ENCODE measurements around the gene SAP130. TPM values are rescaled to one million over a fixed set of nuclear protein-coding genes. Genes with fewer than 3 reads are reported as not detected.

Gene SAP130
- polyA plus RNA-seq, 1 of the 3 experiments (the other 2 are of a cell fraction) = 19.0 TPM

DNA sequence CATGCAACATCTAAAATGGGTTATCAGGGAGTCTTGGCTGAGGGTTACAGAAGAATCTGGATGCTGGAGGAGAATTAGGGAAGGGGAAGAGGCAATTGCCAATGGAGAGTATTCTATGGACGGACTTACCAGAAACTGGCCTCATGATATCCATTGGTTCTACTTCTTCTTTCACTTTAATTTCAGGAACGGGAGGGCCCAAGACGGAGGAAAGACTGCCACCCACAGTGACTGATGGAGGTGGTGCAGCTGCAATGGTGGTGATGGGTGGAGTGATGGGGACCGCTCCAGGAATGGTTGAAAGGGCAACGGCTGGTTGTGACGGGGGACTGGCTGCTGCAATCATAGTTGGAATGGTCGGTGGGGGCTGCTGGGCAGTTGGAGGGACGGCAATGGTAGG lies 73.0 kb downstream of the SAP130 start:
- Histone ChIP-seq H3K36me3 (replicated peaks in 1 of 2; ENCODE audit: control insufficient read depth in 1 of 2, insufficient read depth in 2 of 2, low read length in 1 of 2) (peaks cover 35 to 58% of the 10 kb centered on the region in 2 experiments), H3K4me3 (ENCODE audit: low read depth in 2 of 2, low read length in 1 of 2) (no peak overlapping the region), H3K27me3 (ENCODE audit: insufficient read depth) (no peaks in the 10 kb centered on the region), H4K20me1 (ENCODE audit: insufficient read depth) (no peaks in the 10 kb centered on the region), H3K9ac (no peak overlapping the region), H3K9me3 (no peaks in the 10 kb centered on the region), H3K4me2 (no peak overlapping the region), H3K79me2 (ENCODE audit: insufficient read depth) (no peaks in the 10 kb centered on the region; the same call in 1 of the 2 replicates), H3K4me1 (ENCODE audit: control insufficient read depth in 1 of 2, insufficient read depth in 2 of 2, low read depth in 1 of 2, low read length in 1 of 2) (peaks cover 0 to 3% of the 10 kb centered on the region in 2 experiments; a peak in 1 of 4 replicates), H3K27ac (ENCODE audit: low read depth in 2 of 2, low read length in 1 of 2) (no peak overlapping the region), H3K9me2 (no peaks in the 10 kb centered on the region), H2AFZ (ENCODE audit: low read depth) (no peak overlapping the region), H3F3A (replicated peaks; ENCODE audit: insufficient read depth) (no peaks in the 10 kb centered on the region)
- CTCF ChIA-PET = no interaction called here
- DNase-seq = no peak
- 95% methylated on average over 8 of the region's 8 CpGs for WGBS (ENCODE audit: low lambda C conversion rate)
- TF ChIP-seq, protein P1, sequence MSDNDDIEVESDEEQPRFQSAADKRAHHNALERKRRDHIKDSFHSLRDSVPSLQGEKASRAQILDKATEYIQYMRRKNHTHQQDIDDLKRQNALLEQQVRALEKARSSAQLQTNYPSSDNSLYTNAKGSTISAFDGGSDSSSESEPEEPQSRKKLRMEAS (IDR thresholded peaks at IDR 0.05; ENCODE audit: low read depth) = no peak
- no peak for TF ChIP-seq RFX5 (IDR thresholded peaks at IDR 0.05; ENCODE audit: low read length)
- no peak for TF ChIP-seq TAF1 (IDR thresholded peaks at IDR 0.05; ENCODE audit: borderline replicate concordance, low read depth, low read length)
- no peak for TF ChIP-seq NRF1 (IDR thresholded peaks at IDR 0.05; ENCODE audit: low read depth, low read length)
- TF ChIP-seq TEAD4 (IDR thresholded peaks at IDR 0.05; ENCODE audit: borderline replicate concordance, insufficient read depth) = no peak
- no peak for TF ChIP-seq SIN3A (IDR thresholded peaks at IDR 0.05; ENCODE audit: borderline replicate concordance, low read depth, low read length)
- TF ChIP-seq RAD21 (IDR thresholded peaks at IDR 0.05; ENCODE audit: low read length) = no peak
- TF ChIP-seq TCF12 (IDR thresholded peaks at IDR 0.05) = no peak
- TF ChIP-seq, protein P2, sequence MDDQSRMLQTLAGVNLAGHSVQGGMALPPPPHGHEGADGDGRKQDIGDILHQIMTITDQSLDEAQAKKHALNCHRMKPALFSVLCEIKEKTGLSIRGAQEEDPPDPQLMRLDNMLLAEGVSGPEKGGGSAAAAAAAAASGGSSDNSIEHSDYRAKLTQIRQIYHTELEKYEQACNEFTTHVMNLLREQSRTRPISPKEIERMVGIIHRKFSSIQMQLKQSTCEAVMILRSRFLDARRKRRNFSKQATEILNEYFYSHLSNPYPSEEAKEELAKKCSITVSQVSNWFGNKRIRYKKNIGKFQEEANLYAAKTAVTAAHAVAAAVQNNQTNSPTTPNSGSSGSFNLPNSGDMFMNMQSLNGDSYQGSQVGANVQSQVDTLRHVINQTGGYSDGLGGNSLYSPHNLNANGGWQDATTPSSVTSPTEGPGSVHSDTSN (IDR thresholded peaks at IDR 0.05) = no peak
- TF ChIP-seq YY1 (IDR thresholded peaks at IDR 0.05; ENCODE audit: low read depth) = no peak
- TF ChIP-seq POLR2AphosphoS5 (IDR thresholded peaks at IDR 0.05; ENCODE audit: low read depth, low read length) = no peak
- no peak for TF ChIP-seq EZH2phosphoT487 (IDR thresholded peaks at IDR 0.05; ENCODE audit: borderline replicate concordance, low read depth)
- TF ChIP-seq SMC3 (IDR thresholded peaks at IDR 0.05; ENCODE audit: low read depth, low read length) = no peak
- no peak for TF ChIP-seq RCOR1 (IDR thresholded peaks at IDR 0.05; ENCODE audit: low read length)
- no peak for TF ChIP-seq RXRA (IDR thresholded peaks at IDR 0.05; ENCODE audit: borderline replicate concordance, low read depth)
- TF ChIP-seq, protein P3, sequence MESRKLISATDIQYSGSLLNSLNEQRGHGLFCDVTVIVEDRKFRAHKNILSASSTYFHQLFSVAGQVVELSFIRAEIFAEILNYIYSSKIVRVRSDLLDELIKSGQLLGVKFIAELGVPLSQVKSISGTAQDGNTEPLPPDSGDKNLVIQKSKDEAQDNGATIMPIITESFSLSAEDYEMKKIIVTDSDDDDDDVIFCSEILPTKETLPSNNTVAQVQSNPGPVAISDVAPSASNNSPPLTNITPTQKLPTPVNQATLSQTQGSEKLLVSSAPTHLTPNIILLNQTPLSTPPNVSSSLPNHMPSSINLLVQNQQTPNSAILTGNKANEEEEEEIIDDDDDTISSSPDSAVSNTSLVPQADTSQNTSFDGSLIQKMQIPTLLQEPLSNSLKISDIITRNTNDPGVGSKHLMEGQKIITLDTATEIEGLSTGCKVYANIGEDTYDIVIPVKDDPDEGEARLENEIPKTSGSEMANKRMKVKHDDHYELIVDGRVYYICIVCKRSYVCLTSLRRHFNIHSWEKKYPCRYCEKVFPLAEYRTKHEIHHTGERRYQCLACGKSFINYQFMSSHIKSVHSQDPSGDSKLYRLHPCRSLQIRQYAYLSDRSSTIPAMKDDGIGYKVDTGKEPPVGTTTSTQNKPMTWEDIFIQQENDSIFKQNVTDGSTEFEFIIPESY (IDR thresholded peaks at IDR 0.05; ENCODE audit: borderline replicate concordance, low read depth) = no peak
- POLR2A ChIA-PET = no interaction called here

DNA sequence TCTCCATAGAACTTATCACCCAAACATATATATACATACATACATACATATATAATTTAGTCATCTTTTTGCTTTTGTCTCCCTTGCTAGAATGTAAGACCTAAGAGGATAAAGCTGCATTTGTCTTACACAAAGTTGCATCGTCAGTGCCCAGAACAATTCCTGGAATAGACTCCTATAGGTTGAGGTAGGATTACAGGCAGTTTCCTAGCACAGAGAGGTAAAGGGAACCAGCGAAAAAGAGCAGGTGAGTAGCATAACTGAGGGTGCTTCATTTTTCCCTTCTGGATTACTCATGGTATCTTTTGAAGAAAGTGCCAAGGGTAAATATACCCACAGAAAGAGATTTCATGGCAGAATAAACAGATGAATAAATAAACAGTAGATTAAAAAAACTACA lies 74.0 kb downstream of the SAP130 start:
- no peaks in the 10 kb centered on the region for H3K9me2 ChIP-seq
- H3K4me2 ChIP-seq = no peak overlapping the region
- no peak overlapping the region for H3K27ac ChIP-seq (ENCODE audit: low read depth in 2 of 2, low read length in 1 of 2)
- H3K4me3 ChIP-seq (ENCODE audit: low read depth in 2 of 2, low read length in 1 of 2) = no peak overlapping the region
- TF ChIP-seq, protein P4, sequence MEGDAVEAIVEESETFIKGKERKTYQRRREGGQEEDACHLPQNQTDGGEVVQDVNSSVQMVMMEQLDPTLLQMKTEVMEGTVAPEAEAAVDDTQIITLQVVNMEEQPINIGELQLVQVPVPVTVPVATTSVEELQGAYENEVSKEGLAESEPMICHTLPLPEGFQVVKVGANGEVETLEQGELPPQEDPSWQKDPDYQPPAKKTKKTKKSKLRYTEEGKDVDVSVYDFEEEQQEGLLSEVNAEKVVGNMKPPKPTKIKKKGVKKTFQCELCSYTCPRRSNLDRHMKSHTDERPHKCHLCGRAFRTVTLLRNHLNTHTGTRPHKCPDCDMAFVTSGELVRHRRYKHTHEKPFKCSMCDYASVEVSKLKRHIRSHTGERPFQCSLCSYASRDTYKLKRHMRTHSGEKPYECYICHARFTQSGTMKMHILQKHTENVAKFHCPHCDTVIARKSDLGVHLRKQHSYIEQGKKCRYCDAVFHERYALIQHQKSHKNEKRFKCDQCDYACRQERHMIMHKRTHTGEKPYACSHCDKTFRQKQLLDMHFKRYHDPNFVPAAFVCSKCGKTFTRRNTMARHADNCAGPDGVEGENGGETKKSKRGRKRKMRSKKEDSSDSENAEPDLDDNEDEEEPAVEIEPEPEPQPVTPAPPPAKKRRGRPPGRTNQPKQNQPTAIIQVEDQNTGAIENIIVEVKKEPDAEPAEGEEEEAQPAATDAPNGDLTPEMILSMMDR (IDR thresholded peaks at IDR 0.05) = no peak
- no peak for TF ChIP-seq RAD21 (IDR thresholded peaks at IDR 0.05; ENCODE audit: low read length)
- TF ChIP-seq SMC3 (IDR thresholded peaks at IDR 0.05; ENCODE audit: low read depth, low read length) = no peak
- TF ChIP-seq FOSL2 (IDR thresholded peaks at IDR 0.05; ENCODE audit: borderline replicate concordance, low read depth) = no peak
- TF ChIP-seq GABPA (IDR thresholded peaks at IDR 0.05; ENCODE audit: low read depth) = no peak
- no peak for TF ChIP-seq TAF1 (IDR thresholded peaks at IDR 0.05; ENCODE audit: borderline replicate concordance, low read depth, low read length)
- TF ChIP-seq FOXJ3 (CRISPR knock-in tag; IDR thresholded peaks at IDR 0.05) = no peak
- no peak for TF ChIP-seq GATA2 (CRISPR knock-in tag; IDR thresholded peaks at IDR 0.05)
- H3K36me3 ChIP-seq (replicated peaks in 1 of 2; ENCODE audit: control insufficient read depth in 1 of 2, insufficient read depth in 2 of 2, low read length in 1 of 2) = peaks cover 45 to 58% of the 10 kb centered on the region in 2 experiments
- H4K20me1 ChIP-seq (ENCODE audit: insufficient read depth) = no peaks in the 10 kb centered on the region
- ChIA-PET CTCF (interaction anchor here (0.6 kb wide), 1 partner anchor 467 kb away, joined by 3 read pairs; no protein-coding TSS in a partner anchor), POLR2A (no interaction called here)
- no peak overlapping the region for H3K9ac ChIP-seq
- no peaks in the 10 kb centered on the region for H3F3A ChIP-seq (replicated peaks; ENCODE audit: insufficient read depth)
- 95% methylated on average over 2 of the region's 2 CpGs for WGBS (ENCODE audit: low lambda C conversion rate)
- H3K27me3 ChIP-seq (ENCODE audit: insufficient read depth) = no peaks in the 10 kb centered on the region
- no peaks in the 10 kb centered on the region; the same call in 1 of the 2 replicates for H3K79me2 ChIP-seq (ENCODE audit: insufficient read depth)
- no peak for DNase-seq
- H2AFZ ChIP-seq (ENCODE audit: low read depth) = no peak overlapping the region
- H3K9me3 ChIP-seq = no peaks in the 10 kb centered on the region
- H3K4me1 ChIP-seq (ENCODE audit: control insufficient read depth in 1 of 2, insufficient read depth in 2 of 2, low read depth in 1 of 2, low read length in 1 of 2) = peaks cover 0 to 3% of the 10 kb centered on the region in 2 experiments; a peak in 1 of 4 replicates
